NCI-H2171 (cell line): Measurements from ENCODE around the gene LHX8.
"Not testable (repeated sequence)": the region's sequence is repeated elsewhere in the genome, so short reads cannot be mapped to it uniquely, and the experiment has no call there.

Experiments
- DNase-seq: peaks from one replicate; lab custom pipeline; 2025; lab: John Stamatoyannopoulos, UW

LHX8 gene

GRCh38 chr1:75133750-75134646, at the start of gene LHX8:
Gene LHX8 (plus strand): TSS chr1:75134388. CDS start chr1:75136615, 2,227 bp downstream.
- no peak for DNase-seq

GRCh38 chr1:75085931-75086330, 48.3 kb upstream of the LHX8 start:
- DNase-seq = no peak

GRCh38 chr1:75087278-75087677, 46.9 kb upstream of the LHX8 start:
- no peak for DNase-seq

GRCh38 chr1:75092141-75092540, 42.0 kb upstream of the LHX8 start:
- no peak for DNase-seq

GRCh38 chr1:75097654-75098053, 36.5 kb upstream of the LHX8 start:
- DNase-seq = no peak

- no peak for DNase-seq
Observed at GRCh38 chr1:75099581-75099980, 34.6 kb upstream of the LHX8 start.

GRCh38 chr1:75100481-75101092, 33.6 kb upstream of the LHX8 start:
- DNase-seq = no peak

- not testable (repeated sequence) for DNase-seq
Observed at GRCh38 chr1:75112362-75112951, 21.7 kb upstream of the LHX8 start.

GRCh38 chr1:75115654-75116053, 18.5 kb upstream of the LHX8 start:
- no peak for DNase-seq

GRCh38 chr1:75123756-75124155, 10.4 kb upstream of the LHX8 start:
- DNase-seq = no peak

- no peak for DNase-seq
Observed at GRCh38 chr1:75124510-75124909, 9.7 kb upstream of the LHX8 start.

- no peak for DNase-seq
Observed at GRCh38 chr1:75125161-75125726, 8.9 kb upstream of the LHX8 start.

- DNase-seq = no peak
Observed at GRCh38 chr1:75126611-75127101, 7.5 kb upstream of the LHX8 start.

- DNase-seq = no peak
Observed at GRCh38 chr1:75127916-75128717, 6.1 kb upstream of the LHX8 start.

GRCh38 chr1:75129660-75129982, 4.6 kb upstream of the LHX8 start:
- DNase-seq = no peak

GRCh38 chr1:75129983-75130789, 4.0 kb upstream of the LHX8 start:
- DNase-seq = no peak

- DNase-seq = no peak
Observed at GRCh38 chr1:75130865-75131564, 3.2 kb upstream of the LHX8 start.

- DNase-seq = no peak
Observed at GRCh38 chr1:75131565-75132241, 2.5 kb upstream of the LHX8 start.

GRCh38 chr1:75132242-75132811, 1.9 kb upstream of the LHX8 start:
- no peak for DNase-seq
